Measurements from ENCODE around the gene ILKAP.

Gene ILKAP

DNA sequence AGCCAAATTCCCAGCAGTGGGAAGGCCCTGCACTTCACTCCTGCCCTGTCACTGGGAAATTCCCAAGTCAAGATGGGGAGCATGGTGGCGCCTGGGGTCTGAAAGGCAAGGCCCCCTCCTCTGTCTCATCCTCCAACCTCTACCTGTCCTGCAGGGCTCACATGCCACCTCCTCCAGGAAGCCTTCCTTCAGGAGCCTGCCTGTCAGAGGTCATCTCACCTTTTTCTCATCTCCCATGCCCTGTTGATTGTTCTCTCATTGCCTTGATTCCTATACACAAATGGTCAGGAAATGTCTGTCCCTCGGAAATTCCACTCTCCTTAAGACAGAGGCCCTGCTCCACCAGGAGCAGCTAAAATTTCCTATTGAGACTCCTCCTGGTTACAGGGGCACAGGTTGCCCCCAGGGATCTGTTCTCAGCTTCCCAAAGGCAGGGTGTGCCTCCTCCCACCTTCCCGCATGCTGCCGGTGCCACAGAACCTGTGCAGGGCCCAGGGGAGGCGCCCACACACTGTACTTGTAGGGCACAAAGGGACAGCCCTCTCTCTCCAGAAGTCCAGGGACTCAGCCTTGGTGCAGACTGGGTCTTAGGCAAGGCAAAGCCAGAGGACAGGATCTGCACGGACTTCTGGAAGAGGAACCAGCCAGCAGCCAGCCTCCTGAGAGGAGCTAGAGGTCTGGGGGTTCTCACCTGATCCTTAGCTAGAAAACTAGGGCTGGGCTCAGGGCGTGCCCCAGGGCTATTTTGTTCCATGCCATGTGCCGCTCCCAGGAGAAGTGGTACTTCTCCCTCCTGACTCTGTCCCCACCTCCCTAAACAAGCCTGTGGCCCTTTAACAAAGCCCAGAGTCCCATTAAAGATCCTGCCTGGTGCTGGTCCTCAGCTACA is 23.4 kb upstream of the ILKAP start:
- no peak overlapping the region for H3K27ac Mint-ChIP-seq

DNA sequence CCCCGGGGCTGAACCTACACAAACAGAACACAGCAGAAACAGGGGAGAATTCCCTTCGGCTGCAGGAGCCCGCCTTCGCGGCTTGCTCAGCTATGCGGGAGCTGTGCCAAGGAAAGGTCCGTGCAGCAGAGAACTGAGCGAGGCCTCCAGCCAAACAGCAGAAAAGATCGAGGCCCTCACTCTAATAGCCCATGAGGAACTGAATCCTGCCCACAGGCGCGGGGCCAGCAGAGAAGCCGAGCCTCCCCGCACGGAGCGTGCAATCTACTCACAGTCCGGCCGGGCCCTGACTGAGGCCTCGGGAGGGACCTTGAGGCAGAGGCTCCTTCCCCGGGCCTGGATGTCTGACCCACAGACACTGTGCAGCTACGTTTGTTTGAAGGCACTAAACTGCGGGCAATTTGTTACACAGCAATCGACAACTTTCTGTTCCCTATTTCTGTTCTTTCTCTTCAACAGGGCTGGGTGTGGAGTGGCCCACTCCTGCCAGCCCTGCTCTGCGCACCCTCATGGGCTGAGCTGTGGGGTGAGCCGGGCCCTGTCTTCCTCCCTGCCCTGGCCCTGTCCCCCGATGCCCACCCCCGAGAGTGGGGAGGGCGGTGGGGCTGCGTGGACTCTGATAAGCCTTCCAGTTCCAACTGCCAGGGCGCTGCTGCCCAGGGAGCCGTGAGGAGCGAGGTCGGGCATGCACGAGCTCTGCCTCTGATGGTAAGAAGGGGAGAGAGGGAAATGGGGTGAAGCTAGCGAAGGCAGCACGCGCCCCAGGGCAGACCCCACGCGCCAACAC is 22.6 kb upstream of the ILKAP start:
- Mint-ChIP-seq H3K4me3 (no peak overlapping the region), H3K27me3 (peaks cover 3% of the 10 kb centered on the region), H3K4me1 (ENCODE audit: low read depth) (peaks cover 8% of the 10 kb centered on the region), H3K9me3 (no peaks in the 10 kb centered on the region), H3K36me3 (ENCODE audit: low read depth) (peaks cover 9% of the 10 kb centered on the region), H3K27ac (no peak overlapping the region)
- no peak for DNase-seq

More for the DNA sequence above, 23.4 kb upstream of the ILKAP start:
- no peak overlapping the region for H3K4me3 Mint-ChIP-seq
- no peaks in the 10 kb centered on the region for H3K9me3 Mint-ChIP-seq
- H3K27me3 Mint-ChIP-seq = peaks cover 3% of the 10 kb centered on the region
- DNase-seq = no peak
- peaks cover 16% of the 10 kb centered on the region for H3K4me1 Mint-ChIP-seq (ENCODE audit: low read depth)
- H3K36me3 Mint-ChIP-seq (ENCODE audit: low read depth) = peaks cover 9% of the 10 kb centered on the region

DNA sequence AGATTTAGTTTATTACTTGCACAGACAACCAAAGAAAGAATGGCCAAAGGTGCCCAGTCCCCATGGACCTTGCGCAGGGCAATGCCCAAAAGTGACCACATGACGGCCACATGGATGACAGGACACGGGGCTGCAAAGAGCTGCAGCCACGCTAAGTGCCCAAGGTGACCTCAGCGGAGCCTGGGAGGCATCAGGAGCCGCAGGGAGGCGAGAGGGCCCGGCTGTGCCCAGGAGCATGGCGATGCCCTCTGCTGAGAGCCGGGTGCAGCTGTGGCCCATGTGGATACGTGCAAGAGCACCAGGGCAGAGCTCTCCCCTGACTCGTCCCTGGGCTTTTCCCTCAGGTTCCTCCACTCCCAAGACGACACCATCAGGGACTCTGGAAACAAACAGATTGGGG is 21.6 kb upstream of the ILKAP start:
- Mint-ChIP-seq H3K9me3 (no peaks in the 10 kb centered on the region), H3K27me3 (no peaks in the 10 kb centered on the region), H3K27ac (no peak overlapping the region), H3K4me3 (no peak overlapping the region), H3K36me3 (ENCODE audit: low read depth) (peaks cover 9% of the 10 kb centered on the region), H3K4me1 (ENCODE audit: low read depth) (no peaks in the 10 kb centered on the region)
- no peak for DNase-seq

DNA sequence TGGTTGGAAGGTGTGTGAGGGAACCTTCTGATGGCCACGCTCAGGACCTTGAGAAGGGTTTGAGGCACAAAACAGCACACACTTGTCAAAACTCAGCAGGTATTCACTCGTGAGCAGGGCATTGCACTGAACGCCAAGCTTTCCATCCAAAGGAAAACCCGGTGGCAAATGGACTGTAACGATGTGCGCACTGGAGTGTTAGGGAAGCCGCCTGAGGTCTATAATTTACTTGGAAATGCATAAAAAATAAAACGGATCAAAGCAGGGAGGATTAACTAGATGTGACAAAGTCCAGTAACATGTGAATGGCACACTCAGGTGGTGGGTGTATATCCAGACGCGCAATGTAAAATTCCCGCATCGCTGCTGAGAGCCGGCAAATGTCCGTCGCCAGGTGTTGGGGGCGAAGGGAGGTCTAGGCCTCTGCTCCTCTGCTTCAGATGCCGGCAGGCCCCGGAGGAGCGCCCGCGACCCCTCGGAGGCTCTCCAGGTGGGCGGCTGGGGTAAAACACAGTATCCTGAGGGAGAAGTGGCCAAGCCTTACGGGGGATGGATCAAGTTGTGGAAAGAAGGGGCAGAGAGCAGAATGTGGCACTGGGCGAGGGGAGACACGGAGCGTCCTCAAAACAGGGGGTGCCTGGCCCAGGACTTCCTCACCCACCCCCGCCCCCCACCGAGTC is 21.0 kb upstream of the ILKAP start:
- Mint-ChIP-seq H3K4me1 (ENCODE audit: low read depth) (no peaks in the 10 kb centered on the region), H3K27ac (no peak overlapping the region), H3K36me3 (ENCODE audit: low read depth) (peaks cover 9% of the 10 kb centered on the region), H3K9me3 (no peaks in the 10 kb centered on the region), H3K4me3 (no peak overlapping the region), H3K27me3 (no peaks in the 10 kb centered on the region)
- DNase-seq = no peak

DNA sequence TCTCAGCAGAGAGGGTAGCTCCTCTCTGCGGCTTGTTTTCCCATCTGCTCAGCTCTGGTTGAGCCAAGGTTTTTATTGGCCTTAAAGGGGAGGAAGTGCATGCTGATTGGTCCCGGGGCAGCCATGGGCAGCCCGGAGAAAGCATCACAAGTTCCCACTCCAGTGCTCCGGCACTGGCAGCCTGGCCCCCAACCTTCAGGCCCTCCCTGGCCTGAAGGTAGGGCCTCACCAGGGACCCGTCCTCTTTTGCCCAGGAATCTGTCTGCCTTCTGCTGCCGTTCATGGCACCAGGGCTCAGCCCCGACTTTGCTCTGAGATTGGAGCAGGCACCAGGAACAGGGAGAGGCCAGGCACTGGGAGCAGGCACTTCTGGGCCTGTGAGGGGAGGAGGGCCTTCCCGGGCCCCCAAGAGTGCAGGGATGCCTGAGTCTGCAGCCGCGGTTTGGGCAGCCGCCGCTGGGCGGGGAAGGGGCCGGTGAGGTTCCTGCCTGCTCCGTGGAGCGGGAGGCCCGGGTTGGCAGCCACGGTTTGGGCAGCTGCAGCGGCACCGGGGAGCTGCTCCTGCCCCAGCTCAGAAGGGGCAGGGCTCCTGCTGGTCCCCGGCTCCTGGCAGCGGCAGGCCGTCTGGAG is 17.5 kb upstream of the ILKAP start:
- Mint-ChIP-seq H3K27ac (no peak overlapping the region), H3K4me3 (peak overlapping the region; percentile 39), H3K27me3 (peaks cover 11% of the 10 kb centered on the region), H3K4me1 (ENCODE audit: low read depth) (no peaks in the 10 kb centered on the region), H3K36me3 (ENCODE audit: low read depth) (peaks cover 8% of the 10 kb centered on the region), H3K9me3 (no peaks in the 10 kb centered on the region)
- DNase-seq = no peak

DNA sequence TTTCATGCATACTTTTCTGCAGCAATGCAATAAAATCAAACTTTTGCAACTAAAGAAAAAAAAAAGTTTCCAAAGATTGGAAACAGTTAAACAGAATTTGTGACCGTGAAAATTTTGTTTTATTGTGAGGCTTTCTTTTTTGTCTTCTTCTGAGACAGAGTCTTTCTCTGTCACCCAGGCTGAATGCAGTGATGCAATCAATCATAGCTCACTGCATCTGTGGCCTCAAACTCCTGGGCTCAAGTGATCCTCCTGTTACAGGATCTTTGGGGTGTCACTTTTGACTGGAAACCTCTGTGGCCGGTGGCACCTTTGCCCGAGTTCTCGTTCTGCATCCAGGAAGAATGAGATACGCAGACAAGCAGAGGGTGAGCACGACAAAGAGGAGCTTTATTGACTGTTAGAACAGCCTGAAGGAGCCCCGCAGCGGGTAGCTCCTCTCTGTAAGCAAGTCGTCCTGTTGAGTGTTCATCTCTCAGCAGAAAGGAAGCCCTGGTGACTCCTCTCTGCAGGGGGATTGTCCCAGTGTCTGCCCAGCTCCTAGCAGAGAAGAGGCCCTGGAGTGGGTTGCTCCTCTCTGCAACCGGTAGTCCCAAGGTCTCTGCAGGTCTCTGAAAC is 16.9 kb upstream of the ILKAP start:
- Mint-ChIP-seq H3K27ac (no peak overlapping the region), H3K4me1 (ENCODE audit: low read depth) (no peaks in the 10 kb centered on the region)

DNA sequence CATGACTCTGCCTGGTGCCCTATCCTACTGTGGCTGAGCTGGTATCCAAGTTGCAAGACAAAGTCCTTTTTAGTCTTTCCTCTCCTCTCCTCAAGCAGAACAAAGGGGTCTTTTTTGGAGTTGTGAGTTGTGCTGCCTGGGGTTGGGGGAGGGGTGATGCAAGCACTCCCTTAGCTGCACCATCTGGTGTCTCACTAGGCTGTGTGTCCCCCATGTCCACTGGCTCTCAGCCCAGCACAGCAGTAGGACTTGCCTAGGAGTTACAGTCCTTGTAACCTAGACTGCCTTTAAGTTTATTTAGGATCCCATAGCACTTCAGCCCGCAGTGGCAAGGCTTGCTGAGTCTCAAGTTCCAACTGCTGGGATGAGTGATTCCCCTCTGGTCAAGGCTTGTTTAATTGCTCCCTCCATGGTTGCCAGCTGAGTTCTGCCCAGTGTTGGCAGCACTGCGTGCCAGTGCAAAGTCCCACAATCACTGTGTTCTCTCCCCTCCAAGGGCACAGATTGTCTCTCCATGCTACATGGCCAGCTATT is 13.2 kb upstream of the ILKAP start:
- Mint-ChIP-seq H3K4me1 (ENCODE audit: low read depth) (no peaks in the 10 kb centered on the region), H3K27me3 (peaks cover 31% of the 10 kb centered on the region), H3K36me3 (ENCODE audit: low read depth) (no peaks in the 10 kb centered on the region), H3K9me3 (no peaks in the 10 kb centered on the region), H3K27ac (no peak overlapping the region), H3K4me3 (no peak overlapping the region)
- DNase-seq = no peak

More for the DNA sequence above, 16.9 kb upstream of the ILKAP start:
- no peaks in the 10 kb centered on the region for H3K9me3 Mint-ChIP-seq
- no peak for DNase-seq
- peaks cover 6% of the 10 kb centered on the region for H3K36me3 Mint-ChIP-seq (ENCODE audit: low read depth)
- no peak overlapping the region for H3K4me3 Mint-ChIP-seq
- peaks cover 14% of the 10 kb centered on the region for H3K27me3 Mint-ChIP-seq

DNA sequence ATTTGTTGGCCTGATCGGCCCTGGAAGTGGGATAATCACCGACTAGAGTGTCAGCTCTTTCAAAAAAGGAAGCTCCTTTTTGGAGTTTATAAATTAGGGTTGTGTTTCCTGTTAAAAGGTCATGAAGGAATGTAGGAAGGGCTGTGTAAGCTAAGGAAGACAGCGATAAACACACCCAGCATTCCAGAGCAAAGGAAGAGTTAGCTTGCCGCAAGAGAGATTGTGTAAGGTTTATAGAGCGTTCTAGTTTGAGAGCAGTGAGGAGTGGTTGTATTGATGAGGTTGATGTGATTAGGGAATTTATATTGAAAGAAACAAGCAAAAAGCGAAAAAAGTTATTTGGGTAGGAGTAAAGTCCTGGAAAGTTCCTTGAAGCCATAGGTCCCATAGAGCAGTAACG is 3.5 kb upstream of the ILKAP start:
- DNase-seq = no peak
- Mint-ChIP-seq H3K4me1 (ENCODE audit: low read depth) (peaks cover 15% of the 10 kb centered on the region), H3K9me3 (no peaks in the 10 kb centered on the region), H3K27me3 (no peaks in the 10 kb centered on the region), H3K36me3 (ENCODE audit: low read depth) (peaks cover 9% of the 10 kb centered on the region), H3K4me3 (no peak overlapping the region), H3K27ac (no peak overlapping the region)

DNA sequence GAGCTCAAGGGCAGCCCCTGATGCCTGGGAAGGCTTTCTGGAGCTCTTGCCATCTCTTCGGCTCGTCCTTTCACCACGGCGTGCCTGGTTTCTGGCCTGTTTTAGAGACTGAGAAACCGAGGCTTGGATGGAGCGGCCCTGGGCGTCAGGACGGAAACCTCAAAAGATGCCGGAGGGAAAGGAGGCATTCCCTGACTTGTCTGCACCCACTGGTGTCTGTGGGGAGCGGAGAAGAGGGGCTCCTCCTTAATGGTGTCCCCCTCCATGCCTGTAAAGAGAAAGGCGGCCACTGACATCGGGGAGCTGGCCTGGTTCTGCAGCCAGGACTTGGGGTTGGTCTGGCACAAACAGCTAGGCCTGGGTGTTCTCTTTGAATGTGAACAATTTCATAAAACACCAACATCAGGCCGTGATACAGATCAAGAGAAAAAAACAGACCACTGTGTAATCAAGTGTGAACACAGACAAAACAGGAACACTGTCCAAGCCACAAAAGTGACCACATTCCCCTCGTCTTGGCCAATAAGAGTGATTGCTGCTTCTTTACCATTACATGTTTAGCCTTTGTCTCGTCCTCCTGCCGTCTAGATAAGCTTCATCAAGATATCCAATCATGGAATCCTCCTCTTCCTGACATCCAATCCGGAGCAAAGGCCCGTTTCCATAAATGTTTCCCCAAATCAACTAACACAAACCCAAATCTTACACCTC is 633 bp upstream of the ILKAP start:
- H3K9me3 Mint-ChIP-seq = no peaks in the 10 kb centered on the region
- H3K4me3 Mint-ChIP-seq = peak overlapping the region; percentile 77
- H3K36me3 Mint-ChIP-seq (ENCODE audit: low read depth) = peaks cover 35% of the 10 kb centered on the region
- H3K27ac Mint-ChIP-seq = peak overlapping the region; percentile 91
- H3K27me3 Mint-ChIP-seq = no peaks in the 10 kb centered on the region
- H3K4me1 Mint-ChIP-seq (ENCODE audit: low read depth) = peaks cover 43% of the 10 kb centered on the region
- no peak for DNase-seq

DNA sequence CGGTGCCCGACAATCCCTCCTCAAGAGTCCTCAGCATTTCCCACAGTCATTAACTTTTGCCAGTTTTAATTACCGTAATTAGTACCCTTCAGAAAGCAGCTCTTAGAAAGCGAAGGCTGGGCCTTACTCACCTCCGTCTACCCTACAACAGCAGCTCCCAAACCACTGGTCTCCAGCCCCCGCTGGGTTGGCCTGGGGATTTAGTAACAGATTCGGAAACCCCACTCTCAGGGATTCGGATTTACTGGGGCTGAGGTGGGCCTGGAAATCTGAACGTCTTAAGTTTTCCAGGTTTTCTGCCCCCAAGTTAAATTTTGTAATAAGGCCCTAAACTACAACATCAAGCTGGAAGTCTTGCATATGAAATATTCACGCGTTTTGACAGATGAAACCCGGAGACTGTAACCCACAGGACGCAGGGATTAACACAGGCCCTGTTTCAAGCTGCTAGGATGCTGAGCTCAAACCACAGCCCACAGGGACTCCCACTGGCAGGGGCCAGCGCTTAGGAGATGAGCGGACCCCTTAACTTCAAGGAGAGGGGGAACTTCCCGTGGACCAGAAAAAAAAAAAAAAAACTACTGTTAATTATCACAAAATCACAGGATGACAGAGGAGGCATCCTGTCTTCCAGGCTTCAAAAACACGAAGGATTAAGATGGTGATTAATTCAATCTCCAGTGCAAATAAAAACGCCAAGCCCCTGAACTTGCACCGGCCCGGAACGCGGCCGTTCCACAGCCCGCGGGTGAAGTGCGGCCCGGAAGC is 985 bp downstream of the ILKAP start:
- H3K4me3 Mint-ChIP-seq = peak overlapping the region; percentile 89
- no peak for DNase-seq
- no peaks in the 10 kb centered on the region for H3K9me3 Mint-ChIP-seq
- H3K4me1 Mint-ChIP-seq (ENCODE audit: low read depth) = peaks cover 57% of the 10 kb centered on the region
- H3K27ac Mint-ChIP-seq = peak overlapping the region; percentile 92
- H3K36me3 Mint-ChIP-seq (ENCODE audit: low read depth) = peaks cover 42% of the 10 kb centered on the region
- H3K27me3 Mint-ChIP-seq = no peaks in the 10 kb centered on the region

DNA sequence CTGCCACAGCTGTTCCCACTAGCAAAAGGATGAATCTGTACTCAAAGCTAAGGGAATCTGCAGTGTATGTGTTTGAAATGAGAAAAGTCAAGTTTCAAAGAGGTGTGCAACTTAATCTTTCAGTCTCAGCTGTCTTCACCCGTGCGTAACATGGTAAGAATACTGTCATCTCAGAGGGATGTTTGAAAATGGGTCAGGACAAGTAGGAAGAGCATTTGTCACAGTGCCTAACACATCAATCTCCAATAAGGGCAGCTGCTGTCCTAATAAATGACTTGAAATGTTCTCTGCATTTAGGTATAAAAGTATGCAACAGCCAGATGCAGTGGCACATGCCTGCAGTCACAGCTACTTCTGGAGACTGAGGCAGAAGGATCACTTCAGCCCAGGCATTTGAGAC is 13.1 kb downstream of the ILKAP start:
- Mint-ChIP-seq H3K27ac (no peak overlapping the region), H3K4me1 (ENCODE audit: low read depth) (peaks cover under 1% of the 10 kb centered on the region), H3K27me3 (no peaks in the 10 kb centered on the region), H3K36me3 (ENCODE audit: low read depth) (peaks cover 100% of the 10 kb centered on the region), H3K9me3 (no peaks in the 10 kb centered on the region), H3K4me3 (no peak overlapping the region)
- DNase-seq = no peak

DNA sequence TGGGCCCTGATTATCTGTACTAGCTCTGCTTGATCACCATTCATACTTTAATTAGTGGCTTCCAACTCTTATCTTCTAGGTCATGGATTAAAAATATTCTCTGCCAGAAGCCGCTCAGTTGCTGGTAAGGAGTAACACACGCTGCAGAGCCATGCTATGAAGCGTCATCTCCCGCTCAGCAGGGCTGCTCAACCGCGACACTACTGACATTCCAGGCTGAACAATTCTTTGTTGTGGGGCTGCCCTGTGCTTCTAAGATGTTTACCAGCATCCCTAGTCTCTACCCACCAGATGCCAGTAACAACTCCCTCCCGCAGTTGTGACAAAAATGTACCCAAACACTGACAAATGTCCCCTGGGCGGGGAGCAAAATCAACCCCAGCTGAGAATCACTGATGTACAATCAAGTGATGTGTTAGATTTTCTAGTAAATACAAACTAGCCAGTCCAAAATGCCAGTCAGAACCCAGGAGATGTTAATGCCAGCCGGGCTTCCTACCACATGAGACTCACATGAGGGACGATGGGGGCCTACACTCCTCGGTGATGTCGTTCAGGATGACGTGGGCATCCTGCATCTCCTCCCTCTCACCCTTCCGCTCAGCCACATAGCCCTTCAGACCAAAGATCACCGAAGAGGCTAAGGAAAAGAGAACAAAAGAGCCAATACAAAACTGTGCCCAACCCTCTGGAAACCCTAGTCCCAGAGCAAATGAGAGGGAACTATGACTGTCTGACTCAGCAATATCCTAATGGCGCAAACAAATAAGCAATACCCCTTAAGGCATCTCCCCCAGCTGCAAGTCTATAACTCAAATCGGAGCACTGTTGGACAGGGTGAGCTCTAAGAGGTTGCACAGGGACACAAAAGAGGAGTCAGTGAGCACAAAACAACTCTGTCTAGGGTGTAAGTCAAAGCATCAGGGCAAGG is 15.6 kb downstream of the ILKAP start:
- Mint-ChIP-seq H3K4me1 (ENCODE audit: low read depth) (peaks cover 8% of the 10 kb centered on the region), H3K27ac (no peak overlapping the region), H3K4me3 (no peak overlapping the region), H3K36me3 (ENCODE audit: low read depth) (peaks cover 100% of the 10 kb centered on the region), H3K27me3 (no peaks in the 10 kb centered on the region), H3K9me3 (no peaks in the 10 kb centered on the region)
- DNase-seq = no peak

Data from activated T-cell treated with anti-CD3 and anti-CD28 coated beads, Interleukin-2, amount 50 U/mL, for 24 hours (primary cell).